ENCODE measurements around the gene DUSP28.
"Not testable (repeated sequence)": the region's sequence is repeated elsewhere in the genome, so short reads cannot be mapped to it uniquely, and the experiment has no call there.

DUSP28 gene

DNA sequence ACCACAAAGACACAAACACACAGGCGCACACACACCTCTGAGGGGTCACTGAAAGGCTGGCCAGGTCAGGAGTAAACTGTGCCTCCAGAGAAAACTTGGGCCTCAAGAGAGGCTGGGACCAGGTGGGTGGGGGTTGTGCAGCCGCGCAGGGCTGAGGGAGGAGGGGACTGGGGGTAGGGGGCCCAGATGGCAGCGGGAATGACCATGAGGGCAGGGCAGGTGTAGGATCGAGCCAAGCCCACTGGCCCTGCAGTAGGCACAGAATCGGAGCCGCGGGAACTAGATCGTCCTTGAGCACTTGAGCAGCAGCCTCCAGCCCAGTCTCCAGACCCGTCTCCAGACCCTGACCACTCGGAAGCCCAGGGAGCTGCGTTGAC lies 39.2 kb upstream of the DUSP28 start:
- no peak overlapping the region for H3K27ac ChIP-seq
- CTCF ChIA-PET = no interaction called here
- POLR2A ChIA-PET (ENCODE audit: low non-redundant PET) = no interaction called here

DNA sequence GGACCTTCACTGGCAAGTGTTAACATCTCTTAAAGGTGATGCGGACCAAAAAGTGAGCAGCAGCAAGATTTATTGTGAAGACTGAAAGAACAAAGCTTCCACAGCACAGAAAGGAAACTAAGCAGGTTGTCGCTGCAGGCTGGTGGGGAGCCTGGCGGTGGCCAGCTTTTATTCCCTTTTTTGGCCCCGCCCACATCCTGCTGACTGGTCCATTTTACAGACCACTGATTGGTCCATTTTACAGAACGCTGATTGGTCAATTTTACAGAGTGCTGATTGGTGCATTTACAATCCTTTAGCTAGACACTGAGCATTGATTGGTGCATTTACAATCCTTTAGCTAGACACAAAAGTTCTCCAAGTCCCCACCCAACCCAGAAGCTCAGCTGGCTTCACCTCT lies 38.3 kb upstream of the DUSP28 start:
- POLR2A ChIA-PET (ENCODE audit: low non-redundant PET); DNase-seq (ENCODE audit: low spot score); H3K27ac ChIP-seq: not testable (repeated sequence)
- CTCF ChIA-PET = interaction anchor here (0.7 kb wide), 1 partner anchor 198 kb away, joined by 3 read pairs; no protein-coding TSS in a partner anchor

More for the DNA sequence above, 39.2 kb upstream of the DUSP28 start:
- TF ChIP-seq, protein P1, sequence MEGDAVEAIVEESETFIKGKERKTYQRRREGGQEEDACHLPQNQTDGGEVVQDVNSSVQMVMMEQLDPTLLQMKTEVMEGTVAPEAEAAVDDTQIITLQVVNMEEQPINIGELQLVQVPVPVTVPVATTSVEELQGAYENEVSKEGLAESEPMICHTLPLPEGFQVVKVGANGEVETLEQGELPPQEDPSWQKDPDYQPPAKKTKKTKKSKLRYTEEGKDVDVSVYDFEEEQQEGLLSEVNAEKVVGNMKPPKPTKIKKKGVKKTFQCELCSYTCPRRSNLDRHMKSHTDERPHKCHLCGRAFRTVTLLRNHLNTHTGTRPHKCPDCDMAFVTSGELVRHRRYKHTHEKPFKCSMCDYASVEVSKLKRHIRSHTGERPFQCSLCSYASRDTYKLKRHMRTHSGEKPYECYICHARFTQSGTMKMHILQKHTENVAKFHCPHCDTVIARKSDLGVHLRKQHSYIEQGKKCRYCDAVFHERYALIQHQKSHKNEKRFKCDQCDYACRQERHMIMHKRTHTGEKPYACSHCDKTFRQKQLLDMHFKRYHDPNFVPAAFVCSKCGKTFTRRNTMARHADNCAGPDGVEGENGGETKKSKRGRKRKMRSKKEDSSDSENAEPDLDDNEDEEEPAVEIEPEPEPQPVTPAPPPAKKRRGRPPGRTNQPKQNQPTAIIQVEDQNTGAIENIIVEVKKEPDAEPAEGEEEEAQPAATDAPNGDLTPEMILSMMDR (conservative IDR thresholded peaks at IDR 0.05; ENCODE audit: low read depth) = no peak
- no peak for DNase-seq (ENCODE audit: low spot score)

DNA sequence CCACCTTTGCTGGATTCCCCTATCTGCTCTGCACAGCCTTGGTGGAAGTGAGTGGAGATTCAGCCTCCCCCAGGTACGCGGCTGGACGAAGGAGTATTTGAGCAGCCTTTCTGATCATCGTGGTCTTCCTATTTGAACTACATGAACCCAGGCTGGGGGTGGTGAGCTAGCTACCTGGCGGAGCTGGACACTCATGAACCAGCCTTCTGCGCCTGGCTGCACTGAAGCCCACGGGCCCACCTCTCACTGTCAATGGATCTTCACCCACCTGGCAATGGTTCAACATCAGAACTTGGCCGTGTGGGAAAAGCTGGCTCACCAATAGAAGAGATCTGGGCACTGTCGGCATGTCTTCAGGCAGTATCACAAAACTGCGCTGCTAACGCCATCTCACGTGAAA lies 37.8 kb upstream of the DUSP28 start:
- ChIA-PET CTCF (interaction anchor here (0.7 kb wide), 1 partner anchor 198 kb away, joined by 3 read pairs; no protein-coding TSS in a partner anchor), POLR2A (ENCODE audit: low non-redundant PET) (no interaction called here)
- no peak for DNase-seq (ENCODE audit: low spot score)
- no peak overlapping the region for H3K27ac ChIP-seq
- TF ChIP-seq, protein P1 (conservative IDR thresholded peaks at IDR 0.05; ENCODE audit: low read depth) = no peak

DNA sequence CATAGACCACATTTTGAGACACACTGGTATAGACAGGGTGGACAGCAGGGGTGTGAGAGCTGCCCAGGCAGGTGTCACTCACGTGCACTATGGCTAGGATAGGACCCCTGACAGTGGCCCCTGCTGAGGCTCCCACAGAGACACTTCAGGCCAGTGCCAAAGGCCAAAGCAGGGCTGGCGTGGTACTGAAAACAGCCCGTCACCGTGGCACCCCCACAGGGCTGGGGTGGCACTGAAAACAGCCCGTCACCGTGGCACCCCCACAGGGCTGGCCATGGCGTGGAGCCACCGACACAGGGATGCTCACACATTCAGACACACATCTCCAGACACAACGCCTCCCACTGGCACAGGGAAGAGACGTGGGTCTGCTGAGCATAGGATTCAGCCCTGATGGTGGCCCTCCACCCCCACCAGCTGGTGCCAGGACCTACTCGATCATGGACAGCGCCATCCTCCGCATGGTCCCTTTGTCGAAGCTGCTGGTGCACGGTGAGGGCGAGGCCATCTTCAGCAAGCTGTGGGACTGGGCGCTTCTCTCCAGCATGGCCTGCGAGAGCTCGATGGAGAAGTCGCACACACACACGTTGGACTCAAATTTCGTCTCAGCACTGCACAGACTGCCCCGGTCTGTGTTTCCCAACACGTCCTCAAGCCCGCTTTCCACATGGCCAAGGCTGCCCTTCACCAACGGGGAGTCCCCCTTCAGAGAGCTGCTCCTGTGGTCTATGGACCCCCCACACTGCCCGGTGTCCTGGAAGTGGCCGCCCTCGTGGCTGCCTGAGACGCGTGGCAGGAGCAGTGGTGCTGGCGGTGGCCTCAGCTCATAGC lies 36.5 kb upstream of the DUSP28 start:
- TF ChIP-seq, protein P1 (conservative IDR thresholded peaks at IDR 0.05; ENCODE audit: low read depth) = no peak
- ChIA-PET CTCF (no interaction called here), POLR2A (ENCODE audit: low non-redundant PET) (no interaction called here)
- H3K27ac ChIP-seq = no peak overlapping the region
- DNase-seq (ENCODE audit: low spot score) = no peak

DNA sequence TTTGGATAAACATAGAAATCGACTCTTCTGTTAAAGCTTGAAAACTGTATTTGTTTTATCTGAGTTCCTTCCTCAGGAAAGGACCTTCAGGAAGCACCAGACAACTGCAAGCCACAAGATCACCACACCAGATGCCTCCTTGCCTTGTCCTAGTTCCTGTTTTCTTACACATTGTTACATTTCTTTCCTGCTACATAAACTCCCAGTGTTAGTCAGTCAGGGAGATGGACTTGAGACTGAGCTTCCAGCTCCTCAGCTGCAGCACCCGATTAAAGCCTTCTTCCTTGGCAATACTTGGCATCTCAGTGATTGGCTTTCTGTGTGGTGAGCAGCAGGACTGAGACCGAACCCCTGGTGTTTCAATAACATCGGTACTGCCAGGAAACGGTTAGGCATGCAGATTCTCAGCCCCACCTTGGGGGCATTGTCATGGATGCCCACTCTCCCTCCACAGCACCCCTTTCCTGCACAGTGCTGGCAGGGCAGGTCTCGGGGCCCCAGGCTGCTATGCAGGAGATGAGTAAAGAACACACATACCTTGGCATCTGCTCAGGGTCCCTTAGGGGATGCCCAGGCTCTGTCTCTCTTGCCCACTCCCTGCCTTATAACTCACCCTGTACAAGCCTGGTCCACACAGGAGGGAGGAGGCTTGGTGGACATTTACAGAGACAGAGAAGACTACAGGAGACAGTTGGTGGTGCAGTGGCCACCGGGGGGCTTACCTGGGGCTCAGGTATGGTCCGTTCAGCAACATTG lies 35.0 kb upstream of the DUSP28 start:
- no peak overlapping the region for H3K27ac ChIP-seq

DNA sequence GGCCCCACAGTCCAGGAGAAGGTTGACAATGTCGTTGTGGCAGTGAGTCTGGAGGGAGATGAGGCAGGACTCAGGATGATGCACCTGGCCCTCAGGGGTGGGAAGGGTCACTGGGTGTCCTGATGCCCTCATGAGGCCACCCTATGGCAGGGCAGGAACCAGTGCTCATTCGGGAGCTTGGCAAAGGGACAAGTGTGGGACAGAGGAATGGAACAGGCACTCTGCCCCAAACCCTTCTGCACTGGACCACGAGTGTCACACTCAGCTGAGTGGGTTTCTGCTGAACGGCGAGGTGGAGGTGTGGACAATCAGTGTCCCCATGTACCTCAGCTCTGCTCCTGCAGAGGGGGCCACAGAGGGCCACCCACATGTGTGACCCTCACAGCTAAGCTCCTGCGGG lies 34.4 kb upstream of the DUSP28 start:
- no peak for DNase-seq (ENCODE audit: low spot score)
- H3K27ac ChIP-seq = no peak overlapping the region
- POLR2A ChIA-PET (ENCODE audit: low non-redundant PET) = no interaction called here
- CTCF ChIA-PET = no interaction called here
- TF ChIP-seq, protein P1 (conservative IDR thresholded peaks at IDR 0.05; ENCODE audit: low read depth) = no peak

More for the DNA sequence above, 35.0 kb upstream of the DUSP28 start:
- no peak for DNase-seq (ENCODE audit: low spot score)
- POLR2A ChIA-PET (ENCODE audit: low non-redundant PET) = no interaction called here
- TF ChIP-seq, protein P1 (conservative IDR thresholded peaks at IDR 0.05; ENCODE audit: low read depth) = no peak
- CTCF ChIA-PET = no interaction called here

DNA sequence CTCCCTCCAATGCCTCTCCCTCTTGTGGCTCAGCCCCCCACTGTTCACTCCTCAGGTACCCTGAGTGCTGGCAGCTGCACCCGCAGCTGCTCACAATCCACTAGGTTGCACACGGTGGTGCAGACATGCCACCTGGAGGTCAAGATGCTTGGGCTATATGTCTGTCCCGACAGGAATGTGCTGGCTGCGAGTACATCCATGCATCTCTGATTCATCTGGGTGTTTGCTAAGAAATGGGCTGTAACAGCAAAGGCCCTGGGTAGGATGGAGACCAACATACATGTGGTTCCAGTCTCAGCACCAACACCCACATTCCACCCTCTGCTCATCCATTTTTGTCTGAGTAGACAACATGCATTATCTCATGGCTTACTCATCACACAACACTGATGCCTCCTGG lies 33.6 kb upstream of the DUSP28 start:
- no peak overlapping the region for H3K27ac ChIP-seq
- CTCF ChIA-PET = no interaction called here
- DNase-seq (ENCODE audit: low spot score) = no peak
- TF ChIP-seq, protein P1 (conservative IDR thresholded peaks at IDR 0.05; ENCODE audit: low read depth) = no peak
- POLR2A ChIA-PET (ENCODE audit: low non-redundant PET) = no interaction called here
